ENCODE data around the gene JARID2.

DNA sequence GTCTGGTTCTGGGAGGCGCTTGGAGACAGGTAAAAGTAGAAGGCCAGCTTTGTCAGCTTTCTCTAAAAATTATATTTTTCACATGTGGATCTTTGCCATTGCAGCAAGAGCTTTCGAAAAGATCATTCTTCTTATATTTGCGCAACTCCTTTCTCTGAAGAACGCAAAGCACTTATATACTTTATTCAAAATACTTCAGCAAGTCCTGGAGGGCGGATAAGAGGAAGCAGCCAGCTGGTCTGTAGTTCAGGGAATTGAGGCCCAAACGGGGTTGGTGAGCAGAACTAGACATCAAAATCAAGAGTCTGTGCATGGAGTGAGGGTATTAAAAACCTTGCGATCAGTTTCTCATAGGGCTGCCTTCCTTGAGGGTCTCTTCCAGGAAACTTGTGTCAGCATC lies 234.7 kb downstream of the JARID2 start:
- TF ChIP-seq FOXK1 (CRISPR knock-in tag; IDR thresholded peaks at IDR 0.05) (no peak), HMGXB4 (CRISPR knock-in tag; IDR thresholded peaks at IDR 0.05) (no peak), NR2C2 (CRISPR knock-in tag; IDR thresholded peaks at IDR 0.05) (no peak), ZNF423 (CRISPR knock-in tag; IDR thresholded peaks at IDR 0.05) (no peak)
- TF ChIP-seq, protein P1, sequence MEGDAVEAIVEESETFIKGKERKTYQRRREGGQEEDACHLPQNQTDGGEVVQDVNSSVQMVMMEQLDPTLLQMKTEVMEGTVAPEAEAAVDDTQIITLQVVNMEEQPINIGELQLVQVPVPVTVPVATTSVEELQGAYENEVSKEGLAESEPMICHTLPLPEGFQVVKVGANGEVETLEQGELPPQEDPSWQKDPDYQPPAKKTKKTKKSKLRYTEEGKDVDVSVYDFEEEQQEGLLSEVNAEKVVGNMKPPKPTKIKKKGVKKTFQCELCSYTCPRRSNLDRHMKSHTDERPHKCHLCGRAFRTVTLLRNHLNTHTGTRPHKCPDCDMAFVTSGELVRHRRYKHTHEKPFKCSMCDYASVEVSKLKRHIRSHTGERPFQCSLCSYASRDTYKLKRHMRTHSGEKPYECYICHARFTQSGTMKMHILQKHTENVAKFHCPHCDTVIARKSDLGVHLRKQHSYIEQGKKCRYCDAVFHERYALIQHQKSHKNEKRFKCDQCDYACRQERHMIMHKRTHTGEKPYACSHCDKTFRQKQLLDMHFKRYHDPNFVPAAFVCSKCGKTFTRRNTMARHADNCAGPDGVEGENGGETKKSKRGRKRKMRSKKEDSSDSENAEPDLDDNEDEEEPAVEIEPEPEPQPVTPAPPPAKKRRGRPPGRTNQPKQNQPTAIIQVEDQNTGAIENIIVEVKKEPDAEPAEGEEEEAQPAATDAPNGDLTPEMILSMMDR (IDR thresholded peaks at IDR 0.05) = no peak
- TF ChIP-seq, protein P2, sequence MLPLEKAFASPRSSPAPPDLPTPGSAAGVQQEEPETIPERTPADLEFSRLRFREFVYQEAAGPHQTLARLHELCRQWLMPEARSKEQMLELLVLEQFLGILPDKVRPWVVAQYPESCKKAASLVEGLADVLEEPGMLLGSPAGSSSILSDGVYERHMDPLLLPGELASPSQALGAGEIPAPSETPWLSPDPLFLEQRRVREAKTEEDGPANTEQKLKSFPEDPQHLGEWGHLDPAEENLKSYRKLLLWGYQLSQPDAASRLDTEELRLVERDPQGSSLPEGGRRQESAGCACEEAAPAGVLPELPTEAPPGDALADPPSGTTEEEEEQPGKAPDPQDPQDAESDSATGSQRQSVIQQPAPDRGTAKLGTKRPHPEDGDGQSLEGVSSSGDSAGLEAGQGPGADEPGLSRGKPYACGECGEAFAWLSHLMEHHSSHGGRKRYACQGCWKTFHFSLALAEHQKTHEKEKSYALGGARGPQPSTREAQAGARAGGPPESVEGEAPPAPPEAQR (CRISPR knock-in tag; IDR thresholded peaks at IDR 0.05) = no peak

All from WTC11 (cell line).